Stimulated activated CD4-positive, alpha-beta T cell treated with anti-CD3 and anti-CD28 coated beads, Interleukin-1b, Interleukin-23, amount 100 ng/mL, for 48 hours (primary cell): ENCODE measurements around the gene POU2F1.

Experiments
- DNase-seq: peaks from one replicate; pipeline ENCODE4 v3.0.0-alpha.2; 2020

Gene POU2F1

DNA sequence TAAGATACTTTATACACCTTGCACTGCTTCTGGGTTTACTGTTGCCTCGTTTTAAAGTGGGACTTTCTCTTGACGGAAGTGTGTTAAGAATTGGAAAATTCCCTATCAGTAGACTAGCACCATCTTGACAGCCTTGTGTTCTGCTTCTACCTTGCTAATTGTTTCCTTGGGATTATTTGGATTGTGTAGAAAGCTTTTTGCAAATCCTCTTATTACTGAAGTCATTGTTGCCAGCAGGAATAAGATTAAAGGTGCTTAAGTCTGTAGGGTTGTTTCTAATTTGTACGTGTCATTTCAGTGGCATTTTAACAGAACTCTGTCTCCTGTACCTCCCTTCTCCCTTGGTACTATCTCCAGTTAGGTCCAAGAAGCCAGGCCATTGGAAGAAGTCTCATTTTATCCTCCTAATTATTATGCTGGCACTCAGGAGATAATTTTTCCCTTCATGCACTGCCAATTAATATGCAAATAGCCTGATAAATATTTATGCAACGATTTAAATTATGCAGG lies 107.7 kb downstream of the POU2F1 start:
- DNase-seq = no peak

DNA sequence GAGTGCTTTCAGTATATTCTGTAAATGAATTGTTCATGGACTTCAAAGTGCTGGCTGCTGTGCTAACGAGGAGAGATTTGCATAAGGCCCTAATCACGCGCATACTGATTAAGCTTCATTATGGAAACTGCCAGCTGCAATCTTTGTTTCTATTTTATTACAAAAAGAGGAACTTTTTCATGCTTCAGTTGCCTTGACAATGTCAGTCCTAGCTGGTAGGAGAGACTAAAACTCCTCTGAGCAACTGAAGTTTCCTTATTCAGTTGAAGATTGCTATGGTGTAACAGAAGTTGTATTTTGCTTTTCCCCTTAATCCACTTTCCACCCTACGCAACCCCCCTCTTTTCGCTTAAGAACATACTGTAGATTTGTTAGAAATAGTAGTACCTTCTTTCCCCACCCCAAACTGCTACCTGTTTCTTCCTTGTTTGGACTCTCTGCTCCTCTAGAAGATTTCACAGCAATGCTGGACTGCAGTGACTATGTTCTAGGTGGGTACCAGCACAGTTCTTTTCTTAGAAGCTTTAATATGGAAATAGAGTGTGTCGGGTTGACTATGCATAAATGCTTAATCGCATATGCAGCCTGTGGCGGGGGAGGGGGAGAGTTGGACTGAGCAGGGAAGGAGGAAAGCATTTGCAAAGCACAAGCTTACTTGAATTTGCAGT lies 108.3 kb downstream of the POU2F1 start:
- DNase-seq = no peak

GRCh38 chr1:167330601-167331293 lies 110.1 kb downstream of the POU2F1 start:
- no peak for DNase-seq

DNA sequence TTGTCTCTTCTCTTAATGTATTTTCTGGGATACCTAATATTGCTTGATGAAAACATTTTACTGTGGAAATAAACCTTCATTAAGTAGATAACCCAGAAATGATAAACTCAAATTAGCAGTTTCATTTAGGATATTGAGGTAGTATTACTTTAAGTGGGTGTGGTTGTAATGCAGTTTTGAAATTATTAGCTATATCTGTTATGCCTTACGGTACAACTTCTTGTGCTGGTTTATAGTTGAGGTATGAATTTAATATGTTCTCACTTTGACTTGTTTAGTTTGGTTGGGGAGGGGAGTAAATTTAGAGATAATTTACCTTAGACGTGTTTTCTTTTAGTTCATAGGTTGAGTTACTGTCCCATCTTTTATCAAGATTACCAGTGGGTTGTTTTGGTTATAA lies 111.0 kb downstream of the POU2F1 start:
- DNase-seq = no peak

DNA sequence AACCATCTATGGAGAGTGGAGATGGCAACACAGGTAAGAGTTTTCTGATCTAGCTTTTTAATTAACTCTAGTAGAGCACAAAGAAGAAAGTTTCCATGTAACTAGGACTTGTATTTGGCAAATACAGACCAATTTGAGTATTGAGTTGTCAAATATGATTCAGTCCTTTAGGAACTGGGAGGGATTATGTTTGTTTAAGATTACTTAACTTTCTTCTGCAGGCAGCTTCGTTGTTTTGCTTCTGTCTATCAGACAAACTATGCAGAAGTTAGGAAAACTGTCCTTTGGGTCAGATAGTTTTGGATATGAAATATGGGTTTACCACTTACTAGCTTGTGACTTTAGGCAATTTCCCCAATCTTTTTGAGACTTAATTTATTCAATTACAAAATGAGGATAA lies 111.8 kb downstream of the POU2F1 start:
- no peak for DNase-seq

GRCh38 chr1:167333124-167333523 lies 112.4 kb downstream of the POU2F1 start:
- no peak for DNase-seq

- DNase-seq = no peak
Observed at GRCh38 chr1:167333703-167334102, 113.0 kb downstream of the POU2F1 start.

- DNase-seq = no peak
Observed at GRCh38 chr1:167339405-167339804, 118.7 kb downstream of the POU2F1 start.

DNA sequence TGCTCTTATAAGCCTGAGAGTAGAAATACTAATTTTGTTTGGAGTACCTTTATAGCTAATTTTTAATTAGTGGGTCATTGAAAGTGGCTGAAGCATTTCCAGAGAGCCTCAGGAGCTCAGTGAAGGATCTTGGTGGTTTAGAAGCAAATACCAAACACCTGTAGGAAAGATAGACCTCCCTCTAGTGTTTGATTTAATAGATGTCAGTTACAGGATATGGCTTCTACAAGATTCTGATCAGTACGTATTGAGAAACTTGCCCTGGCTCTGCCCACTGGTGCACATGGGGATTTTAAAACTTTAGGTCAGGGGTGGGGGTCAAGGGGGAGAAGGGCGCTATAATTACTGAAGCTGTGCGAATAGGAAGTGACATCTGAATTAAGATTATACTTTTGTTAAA lies 122.2 kb downstream of the POU2F1 start:
- DNase-seq = no peak

- no peak for DNase-seq
Observed at GRCh38 chr1:167344112-167344511, 123.4 kb downstream of the POU2F1 start.

DNA sequence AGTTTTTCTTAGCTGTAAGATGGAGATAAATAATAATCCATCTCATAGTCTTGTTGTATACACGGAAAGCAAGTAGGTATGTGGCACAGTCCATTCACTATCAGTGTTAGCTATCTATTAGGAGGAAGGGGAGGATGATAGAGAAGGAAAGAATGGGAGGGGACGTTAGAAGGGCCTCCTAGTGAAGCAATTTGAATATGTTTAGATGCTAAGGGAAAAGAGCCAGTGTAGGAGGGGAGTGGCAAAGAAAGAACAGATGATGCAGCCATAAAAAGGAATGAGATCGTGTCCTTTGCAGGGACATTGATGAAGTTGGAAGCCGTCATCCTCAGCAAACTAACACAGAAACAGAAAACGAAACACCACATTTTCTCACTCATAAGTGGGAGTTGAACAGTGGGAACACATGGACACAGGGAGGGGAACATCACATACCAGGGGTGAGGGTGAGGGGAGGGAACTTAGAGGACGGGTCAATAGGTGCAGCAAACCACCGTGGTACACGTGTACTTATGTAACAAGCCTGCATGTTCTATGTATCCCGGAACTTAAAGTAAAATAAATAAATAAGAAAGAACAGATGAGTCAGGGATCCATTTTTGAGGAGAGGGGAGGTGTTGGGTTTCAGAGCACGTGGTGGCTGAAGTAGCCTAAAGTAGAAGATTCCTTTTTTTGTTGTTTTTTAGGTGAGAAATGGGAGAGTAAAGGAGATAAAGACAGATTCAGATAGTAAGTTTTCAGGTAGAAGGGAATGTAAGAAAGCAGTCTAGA lies 124.1 kb downstream of the POU2F1 start:
- DNase-seq = no peak

DNA sequence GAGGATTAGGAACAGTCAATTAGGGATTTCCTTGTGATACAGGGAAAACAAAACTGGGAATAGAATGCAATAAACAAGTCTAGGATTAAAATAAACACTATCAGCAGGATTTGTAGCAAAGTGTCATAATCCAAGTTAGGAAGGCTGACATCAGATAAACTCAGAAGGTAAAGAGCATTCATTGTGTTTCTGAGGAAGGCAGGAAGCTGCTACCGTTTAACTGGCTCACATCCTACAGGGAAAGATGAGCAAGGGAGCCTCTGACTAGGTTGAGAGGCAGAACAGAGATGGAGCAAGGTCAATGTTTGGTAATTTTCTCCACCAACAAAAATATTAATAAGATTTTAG lies 124.7 kb downstream of the POU2F1 start:
- DNase-seq = no peak

DNA sequence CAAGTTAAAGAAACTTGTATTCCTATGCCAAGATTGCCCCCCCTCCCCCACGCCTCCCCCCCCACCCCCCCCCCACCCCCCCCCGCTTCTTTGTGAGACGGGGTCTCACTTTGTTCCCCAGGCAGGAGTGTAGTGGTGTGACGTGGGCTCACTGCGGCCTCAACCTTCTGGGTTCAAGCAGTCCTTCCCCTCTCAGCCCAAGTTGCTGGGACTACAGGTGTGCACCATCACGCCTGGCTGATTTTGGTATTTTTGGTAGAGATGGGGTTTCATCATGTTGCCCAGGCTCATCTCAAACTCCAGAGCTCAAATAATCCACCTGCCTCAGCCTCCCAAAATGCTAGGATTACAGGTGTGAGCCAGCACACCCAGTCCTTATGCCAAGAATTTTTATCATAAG lies 136.6 kb downstream of the POU2F1 start:
- DNase-seq = no peak

DNA sequence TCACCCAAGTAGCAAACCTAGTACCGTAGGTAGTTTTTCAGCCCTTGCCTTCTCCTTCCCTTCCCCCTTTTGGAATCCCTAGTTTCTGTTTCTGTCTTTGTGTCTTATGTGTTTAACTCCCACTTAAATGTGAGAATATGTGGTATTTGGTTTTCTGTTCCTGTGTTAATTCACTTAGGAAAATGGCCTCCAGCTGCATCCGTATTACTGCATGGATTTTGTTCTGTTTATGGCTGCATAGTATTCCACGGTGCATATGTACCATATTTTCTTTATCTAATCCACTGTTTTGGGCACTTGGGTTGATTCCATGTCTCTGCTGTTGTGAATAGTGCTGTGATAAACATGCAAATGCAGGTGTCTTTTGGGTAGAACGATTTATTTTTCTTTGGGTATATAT lies 138.6 kb downstream of the POU2F1 start:
- no peak for DNase-seq

GRCh38 chr1:167360120-167360519 lies 139.4 kb downstream of the POU2F1 start:
- DNase-seq = no peak

GRCh38 chr1:167362638-167363037 lies 142.0 kb downstream of the POU2F1 start:
- DNase-seq = no peak

- no peak for DNase-seq
Observed at GRCh38 chr1:167364826-167365225, 144.1 kb downstream of the POU2F1 start.

DNA sequence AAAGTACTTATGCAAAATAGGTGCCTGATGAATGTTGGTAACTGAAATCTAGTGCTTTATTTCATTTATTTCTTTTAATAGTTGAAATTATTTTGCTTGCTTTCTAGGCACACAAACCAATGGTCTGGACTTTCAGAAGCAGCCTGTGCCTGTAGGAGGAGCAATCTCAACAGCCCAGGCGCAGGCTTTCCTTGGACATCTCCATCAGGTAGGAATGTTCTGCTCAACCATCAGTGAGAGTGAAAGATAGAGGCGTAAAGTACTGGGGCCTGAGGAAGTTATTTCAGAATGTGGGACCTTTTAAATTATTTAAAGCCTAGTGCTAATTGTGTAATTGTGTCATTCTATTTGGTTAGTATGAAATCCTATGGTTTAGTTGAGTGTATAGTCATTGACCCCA lies 144.7 kb downstream of the POU2F1 start:
- no peak for DNase-seq

DNA sequence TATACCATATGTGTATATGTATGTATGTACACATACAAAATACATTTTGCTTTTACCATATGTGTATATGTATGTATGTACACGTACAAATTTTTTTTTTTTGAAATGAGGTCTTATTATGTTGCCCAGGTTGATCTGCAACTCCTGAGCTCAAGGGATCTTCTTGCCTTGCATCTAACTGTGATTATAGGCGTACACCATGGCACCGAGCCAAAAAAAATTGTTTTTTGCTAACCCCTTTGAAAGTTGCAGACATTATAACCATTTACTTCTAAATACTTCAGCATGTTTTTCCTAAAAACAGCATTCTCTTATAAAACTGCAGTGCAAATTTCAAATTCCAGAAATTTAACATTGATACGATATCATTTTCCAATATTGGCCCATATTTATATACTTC lies 147.0 kb downstream of the POU2F1 start:
- no peak for DNase-seq

GRCh38 chr1:167369175-167369574 lies 148.5 kb downstream of the POU2F1 start:
- no peak for DNase-seq

DNA sequence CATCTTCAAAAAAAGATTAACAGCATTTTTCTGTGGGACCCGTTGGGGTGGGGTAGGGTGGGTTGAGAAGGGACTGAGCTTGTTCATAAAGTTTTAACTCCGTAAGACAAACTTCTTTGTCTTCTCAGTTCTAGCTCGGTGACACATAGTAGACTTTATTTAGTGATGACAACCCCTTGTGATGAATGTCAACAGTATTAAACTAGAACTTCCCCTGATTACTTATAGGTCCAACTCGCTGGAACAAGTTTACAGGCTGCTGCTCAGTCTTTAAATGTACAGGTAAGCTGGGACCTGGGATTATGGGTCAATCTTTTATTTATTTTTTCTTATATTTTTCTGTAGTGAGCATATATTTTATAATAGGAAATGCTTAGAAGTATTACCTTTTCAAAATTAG lies 149.2 kb downstream of the POU2F1 start:
- DNase-seq = no peak

DNA sequence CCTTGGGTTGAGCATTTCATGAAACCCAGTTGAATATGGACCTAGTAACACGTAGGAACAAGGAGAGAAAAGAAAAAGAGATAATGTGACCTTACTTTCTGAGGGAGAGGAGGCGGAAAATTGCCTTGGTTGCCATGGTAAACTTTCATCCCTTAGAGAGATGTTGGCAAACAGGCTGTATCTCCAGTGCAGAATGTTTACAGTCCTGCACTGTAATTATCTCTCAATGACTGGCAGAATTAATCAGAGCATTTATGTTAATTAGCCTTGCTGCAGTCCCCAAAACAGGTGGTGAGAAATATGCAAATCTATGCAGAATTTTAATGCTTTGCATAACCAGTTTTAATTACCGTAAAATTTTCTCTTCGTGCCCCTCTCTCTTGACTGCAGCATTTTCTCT lies 150.3 kb downstream of the POU2F1 start:
- DNase-seq = no peak

- no peak for DNase-seq
Observed at GRCh38 chr1:167373398-167373797, 152.7 kb downstream of the POU2F1 start.

- no peak for DNase-seq
Observed at GRCh38 chr1:167373986-167374385, 153.3 kb downstream of the POU2F1 start.
